PC-9 (cell line): ENCODE results near the gene EPSTI1. TPM values are rescaled to one million over a fixed set of nuclear protein-coding genes. Genes with fewer than 3 reads are reported as not detected.
A peak's percentile ranks its signal among the peaks of the same experiment; 100 is the strongest.

Experiments
- BruUV-seq: library from RNA; stranded (reverse); fragments of 400-500 nt; replicated peaks from 2 replicates; lab custom pipeline; 2021; lab: Mats Ljungman, UMichigan
- CTCF ChIA-PET: fragments of 300-600 bp; sonication (Branson Sonifier 250); formaldehyde crosslinking; loops from one replicate; lab custom pipeline; 2022; ENCODE audit warnings: antibody characterized with exemption; lab: Charles Lee
- POLR2A ChIA-PET: fragments of 300-600 bp; sonication (Branson Sonifier 250); formaldehyde crosslinking; loops from one replicate; lab custom pipeline; 2022; ENCODE audit warnings: antibody characterized with exemption; ENCODE audit not compliant: unreplicated experiment; lab: Charles Lee
- DNase-seq, 2 experiments: peaks; one replicate each; pipeline versions ENCODE4 v3.0.0 to v3.0.0-alpha.2; 2015 to 2022; ENCODE audit warnings: mixed read lengths in 1 of 2
- H2AFZ ChIP-seq: fragments of 200-600 bp; sonication (generic); 2 replicates; pipeline ENCODE4 v1.8.1; 2017; ENCODE audit warnings: antibody characterized with exemption
- H3F3A ChIP-seq: fragments of 200-600 bp; sonication (generic); 2 replicates; pipeline ENCODE4 v1.8.1; 2017; ENCODE audit warnings: antibody characterized with exemption, mild to moderate bottlenecking, low read depth; ENCODE audit not compliant: insufficient read depth
- H3K27ac ChIP-seq: fragments of 200-600 bp; sonication (generic); 2 replicates; pipeline ENCODE4 v1.6.1; 2016; ENCODE audit warnings: mixed run types
- H3K27me3 ChIP-seq: fragments of 200-600 bp; sonication (generic); 2 replicates; pipeline ENCODE4 v1.6.1; 2016; ENCODE audit warnings: low read depth, mixed run types; ENCODE audit not compliant: insufficient read depth
- H3K36me3 ChIP-seq: fragments of 200-600 bp; sonication (generic); 2 replicates; pipeline ENCODE4 v1.6.1; 2016; ENCODE audit warnings: low read depth, mixed run types
- H3K4me1 ChIP-seq: fragments of 200-600 bp; sonication (generic); replicated peaks from 2 replicates; pipeline ENCODE4 v1.6.1; 2016; ENCODE audit warnings: mixed run types; ENCODE audit not compliant: insufficient read depth
- H3K4me2 ChIP-seq: fragments of 200-600 bp; sonication (generic); 2 replicates; pipeline ENCODE4 v1.6.1; 2017; ENCODE audit warnings: mixed run types
- H3K4me3 ChIP-seq: fragments of 200-600 bp; sonication (generic); 2 replicates; pipeline ENCODE4 v1.6.1; 2016; ENCODE audit warnings: mixed run types
- H3K79me2 ChIP-seq: fragments of 200-600 bp; sonication (generic); 2 replicates; pipeline ENCODE4 v1.6.1; 2017; ENCODE audit warnings: low read depth, mixed run types
- H3K9me2 ChIP-seq: fragments of 200-600 bp; sonication (generic); 2 replicates; pipeline ENCODE4 v1.8.1; 2017; ENCODE audit warnings: mild to moderate bottlenecking; ENCODE audit not compliant: insufficient read depth
- H3K9me3 ChIP-seq: fragments of 200-600 bp; sonication (generic); 2 replicates; pipeline ENCODE4 v1.8.1; 2016; ENCODE audit warnings: low read depth; ENCODE audit not compliant: insufficient read depth
- H4K20me1 ChIP-seq: fragments of 200-600 bp; sonication (generic); 2 replicates; pipeline ENCODE4 v1.8.1; 2017; ENCODE audit not compliant: insufficient read depth
- CTCF ChIP-seq: fragments of 200-600 bp; sonication (generic); conservative IDR thresholded peaks from 2 replicates; pipeline ENCODE4 v1.6.1; 2017; ENCODE audit warnings: mixed run types, antibody characterized with exemption, mild to moderate bottlenecking, moderate library complexity
- EZH2 ChIP-seq: fragments of 200-600 bp; sonication (generic); IDR thresholded peaks from 2 replicates; pipeline ENCODE4 v1.8.0; 2017; ENCODE audit warnings: antibody characterized with exemption, low read depth
- intact Hi-C: fragments of 100-400 bp; cut with micrococcal nuclease; formaldehyde crosslinking; loops from one replicate; pipeline ENCODE4 v1.10.0; 2022; ENCODE audit not compliant: unreplicated experiment
- total RNA-seq: library from RNA; stranded (reverse); gene quantifications from 2 replicates; pipeline ENCODE4 v1.2.3, GENCODE V29; 2021

Gene EPSTI1
- total RNA-seq, 1 experiment from 2014 or later, result 3.4 TPM

DNA sequence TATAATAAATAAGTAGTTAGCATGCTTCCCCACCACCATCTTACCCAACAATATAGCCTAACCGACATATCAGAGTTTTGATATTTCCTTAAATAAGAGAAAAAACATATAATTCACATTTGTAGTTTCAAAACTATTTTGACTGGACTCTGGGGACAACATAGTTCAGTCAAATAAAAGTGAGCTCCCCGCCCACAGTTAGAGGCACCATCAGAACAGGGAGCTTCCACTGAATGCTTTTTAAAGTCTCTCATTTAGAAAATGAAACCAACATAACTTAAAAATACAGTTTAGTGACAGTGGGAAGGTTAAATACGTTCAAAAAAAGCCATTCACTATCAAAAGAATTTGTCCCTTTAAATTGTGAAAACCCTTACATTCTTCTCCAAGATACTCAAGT is 92.8 kb downstream of the EPSTI1 start:
- CTCF ChIA-PET, result no interaction called here
- Histone ChIP-seq H3K27ac (no peak overlapping the region), H3K4me3 (no peak overlapping the region), H3K9me2 (no peaks in the 10 kb centered on the region), H4K20me1 (no peaks in the 10 kb centered on the region), H3K9me3 (no peaks in the 10 kb centered on the region), H3F3A (no peaks in the 10 kb centered on the region), H3K4me1 (peaks cover 2% of the 10 kb centered on the region; the same call in 1 of the 2 replicates), H3K36me3 (no peaks in the 10 kb centered on the region), H3K27me3 (no peaks in the 10 kb centered on the region), H3K79me2 (no peaks in the 10 kb centered on the region), H3K4me2 (no peak overlapping the region), H2AFZ (no peak overlapping the region)
- POLR2A ChIA-PET, result no interaction called here
- BruUV-seq, result no TSS peak
- no peak for TF ChIP-seq CTCF
- TF ChIP-seq EZH2, result no peak
- no peak for DNase-seq
- intact Hi-C loops, result no loop called here

DNA sequence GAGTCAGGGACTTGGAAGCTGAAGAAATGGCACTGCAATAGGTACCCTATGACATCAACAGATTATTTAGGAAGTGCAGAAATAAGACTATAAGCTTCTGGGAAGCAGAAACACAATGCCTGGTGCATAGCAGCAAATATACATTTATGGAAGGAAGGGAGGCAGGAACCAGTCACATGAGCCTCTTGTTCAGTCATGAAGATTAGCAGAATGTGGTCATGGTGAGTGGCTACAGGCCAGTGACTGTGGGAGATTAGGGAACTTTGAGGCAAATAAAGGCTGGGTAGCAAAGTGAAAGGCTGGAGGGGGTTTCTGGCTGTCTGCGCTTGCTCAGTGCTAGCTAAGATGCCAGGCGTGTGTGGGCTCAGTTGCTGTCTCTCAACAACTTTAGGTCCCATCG is 96.3 kb downstream of the EPSTI1 start:
- Histone ChIP-seq H3K4me1 (peaks cover 5% of the 10 kb centered on the region; the same call in 1 of the 2 replicates), H3K27ac (no peak overlapping the region), H4K20me1 (no peaks in the 10 kb centered on the region), H3K4me3 (no peak overlapping the region), H2AFZ (no peak overlapping the region), H3K27me3 (no peaks in the 10 kb centered on the region), H3K79me2 (no peaks in the 10 kb centered on the region), H3K36me3 (no peaks in the 10 kb centered on the region), H3F3A (no peaks in the 10 kb centered on the region), H3K9me2 (no peaks in the 10 kb centered on the region), H3K9me3 (no peaks in the 10 kb centered on the region), H3K4me2 (no peak overlapping the region)
- no TSS peak for BruUV-seq
- intact Hi-C loops, result loop anchor here (2.0 kb wide), 1 partner anchor 163 kb away; no protein-coding TSS in a partner anchor
- TF ChIP-seq CTCF (no peak), EZH2 (no peak)
- CTCF ChIA-PET, result no interaction called here
- DNase-seq, result no peak
- POLR2A ChIA-PET, result no interaction called here

DNA sequence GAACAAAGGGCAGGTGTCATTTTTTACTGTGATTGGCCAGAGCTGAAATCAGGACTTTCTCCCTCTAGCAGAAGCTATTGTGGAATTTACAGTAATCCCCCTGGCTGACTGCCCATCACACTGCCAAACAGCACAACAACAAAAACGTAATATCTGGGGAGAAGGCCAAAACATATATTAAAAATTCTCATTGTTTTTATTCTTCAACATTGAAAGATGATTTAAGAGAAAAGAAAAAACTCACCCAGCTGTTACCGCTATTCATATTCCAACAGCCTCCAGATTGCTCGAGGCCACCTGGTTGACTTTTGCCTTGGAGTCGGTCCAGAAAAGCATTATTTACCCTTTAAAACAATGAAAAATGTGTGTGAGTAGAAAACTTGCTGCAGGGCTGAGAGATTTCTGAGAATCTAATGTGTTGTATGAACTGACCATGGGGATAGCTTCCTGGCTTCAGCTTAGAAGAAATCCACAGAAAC is 97.2 kb downstream of the EPSTI1 start:
- CTCF ChIA-PET, result interaction anchor here (0.7 kb wide), 1 partner anchor 1654 kb away, joined by 6 read pairs; no protein-coding TSS in a partner anchor

More for the DNA sequence above, 97.2 kb downstream of the EPSTI1 start:
- no TSS peak for BruUV-seq
- Histone ChIP-seq H4K20me1 (no peaks in the 10 kb centered on the region), H3K9me2 (no peaks in the 10 kb centered on the region), H3F3A (no peaks in the 10 kb centered on the region), H3K36me3 (no peaks in the 10 kb centered on the region), H3K4me2 (peak overlapping the region; percentile 19; the same call in 1 of the 2 replicates), H3K79me2 (no peaks in the 10 kb centered on the region), H3K27ac (no peak overlapping the region), H3K27me3 (no peaks in the 10 kb centered on the region), H3K9me3 (no peaks in the 10 kb centered on the region), H3K4me1 (peaks cover 5% of the 10 kb centered on the region; the same call in 1 of the 2 replicates), H2AFZ (no peak overlapping the region), H3K4me3 (no peak overlapping the region)
- DNase-seq, result peak; percentile 38 to 49
- POLR2A ChIA-PET, result interaction anchor here (0.5 kb wide), 1 partner anchor 1253 kb away, joined by 6 read pairs; no protein-coding TSS in a partner anchor
- TF ChIP-seq EZH2, result no peak
- TF ChIP-seq CTCF, result no peak
- intact Hi-C loops, result loop anchor here (2.0 to 5.0 kb wide), 2 partner anchors 72 to 164 kb away; no protein-coding TSS in a partner anchor
